SW480 (cell line): Measurements from ENCODE around the gene HSFY1.
"Not testable (repeated sequence)": the region's sequence is repeated elsewhere in the genome, so short reads cannot be mapped to it uniquely, and the experiment has no call there.

Experiments used
- DNase-seq: peaks from one replicate; pipeline ENCODE4 v3.0.0-alpha.2; 2016; ENCODE audit warnings: low spot score

Gene HSFY1

DNA sequence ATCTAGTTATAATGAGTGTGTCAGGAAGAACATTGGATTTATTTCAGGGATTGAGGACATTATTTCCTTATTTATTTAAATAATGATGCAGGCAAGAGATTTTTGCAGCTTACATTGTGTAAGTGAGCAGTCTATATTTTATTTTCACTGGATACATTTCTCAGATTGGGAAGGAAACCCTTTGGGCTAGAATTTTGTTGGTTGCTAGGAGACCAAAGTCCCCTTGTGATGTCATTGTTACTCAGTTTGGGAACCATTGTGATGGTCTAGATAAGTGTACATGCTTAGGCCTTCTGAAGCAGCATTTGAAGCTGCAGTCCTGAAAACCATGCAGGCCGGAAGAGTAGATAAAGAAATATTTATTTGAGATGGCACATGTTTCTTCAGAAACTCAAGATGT is at the start of gene HSFY1:
Gene HSFY1 (plus strand): TSS at position 301 of the 400 bp plus-strand sequence. CDS start 68 bp downstream, at position 369.
- DNase-seq, result not testable (repeated sequence)

GRCh38 chrY:18504266-18504665 is 42.3 kb upstream of the HSFY1 start:
- DNase-seq, result not testable (repeated sequence)

DNA sequence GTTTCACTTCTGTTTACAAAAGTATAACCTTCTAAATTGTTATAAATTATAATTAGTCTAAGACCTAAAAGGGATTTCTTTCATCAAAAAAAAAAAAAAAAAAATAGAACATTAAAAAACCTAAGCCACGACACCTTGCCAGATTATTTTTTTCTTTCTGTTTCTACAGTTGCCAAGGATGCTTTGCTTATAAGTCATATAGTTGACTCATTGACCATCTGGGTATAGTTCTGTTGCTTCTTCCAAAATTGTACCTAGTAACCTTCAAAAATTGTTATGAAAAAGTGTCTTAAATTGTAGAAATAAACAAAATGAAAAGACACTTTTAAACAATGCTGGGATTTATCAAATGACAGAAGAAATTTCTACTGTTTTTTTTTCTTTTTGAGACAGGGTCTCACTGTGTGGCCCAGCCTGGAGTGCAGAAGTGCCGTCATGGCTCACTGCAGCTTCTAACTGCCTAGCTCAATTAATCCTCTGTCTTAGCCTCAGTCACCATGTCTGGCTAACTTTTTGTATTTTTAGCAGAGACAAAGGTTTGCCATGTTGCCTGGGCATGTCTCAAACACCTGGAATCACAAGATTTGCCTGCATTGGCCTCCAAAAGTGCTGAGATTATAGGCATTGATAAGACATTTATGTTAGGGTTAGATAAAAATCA is 15.4 kb upstream of the HSFY1 start:
- not testable (repeated sequence) for DNase-seq

- not testable (repeated sequence) for DNase-seq
These were observed 7.6 kb upstream of the HSFY1 start for GRCh38 chrY:18538952-18539351.

DNA sequence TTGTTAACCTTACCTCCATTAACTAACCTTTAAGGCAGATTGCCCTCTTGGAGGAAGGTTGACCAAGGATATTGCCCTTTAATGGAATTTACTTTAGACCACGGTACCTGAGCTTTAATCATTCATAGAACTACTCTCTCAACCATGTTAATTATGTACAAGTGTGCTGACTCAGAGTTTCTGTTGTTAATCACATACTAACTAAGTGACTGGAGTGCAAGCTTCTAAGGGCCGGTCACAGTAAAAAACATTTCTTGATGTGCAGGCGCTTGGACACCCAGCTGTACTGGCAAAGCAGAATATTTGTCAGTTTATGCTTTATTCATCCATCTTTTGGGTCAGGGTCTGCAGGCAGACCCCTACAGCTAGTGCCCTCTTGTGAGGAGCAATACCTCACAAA is 6.6 kb downstream of the HSFY1 start:
- DNase-seq, result not testable (repeated sequence)

- DNase-seq, result not testable (repeated sequence)
These were observed 19.4 kb downstream of the HSFY1 start for GRCh38 chrY:18565915-18566314.
